T-cell (primary cell): ENCODE results near the gene PSORS1C1. TPM values are rescaled to one million over a fixed set of nuclear protein-coding genes. Genes with fewer than 3 reads are reported as not detected.
"Not testable (repeated sequence)": the region's sequence is repeated elsewhere in the genome, so short reads cannot be mapped to it uniquely, and the experiment has no call there.

Experiments
- ATAC-seq, 4 experiments: fragments of 200-7000 bp in 3 of 4; fragments of 150-1000 bp in 1 of 4; cut with Tn5 transposase; replicated peaks in 1 of 4; 1 replicate in 3 of 4; 2 replicates in 1 of 4; pipeline ENCODE4 v1.10.0; 2021; ENCODE audit warnings: moderate library complexity in 3 of 4, mild to moderate bottlenecking in 2 of 4, moderate number of reproducible peaks in 1 of 4
- CTCF ChIA-PET, 2 donors: fragments of 300-600 bp; sonication (Branson Sonifier 250); formaldehyde crosslinking; loops; one replicate each; lab custom pipeline; 2022; ENCODE audit warnings: antibody characterized with exemption in 2 of 2; lab: Charles Lee
- POLR2A ChIA-PET, 2 donors: fragments of 300-600 bp; sonication (Branson Sonifier 250); formaldehyde crosslinking; loops; one replicate each; lab custom pipeline; 2022; ENCODE audit warnings: antibody characterized with exemption in 2 of 2; lab: Charles Lee
- DNase-seq, 35 experiments: peaks; one replicate each; pipeline versions ENCODE4 v3.0.0 to v3.0.0-alpha.2; 2013 to 2023
- H3K27ac ChIP-seq: one replicate; pipeline ENCODE4 v1.5.1; 2013; ENCODE audit warnings: low read length
- H3K27me3 ChIP-seq, 2 experiments: replicated peaks in 1 of 2; 1 replicate in 1 of 2; 2 replicates in 1 of 2; pipeline versions ENCODE4 v1.6.1 to v1.7.0; 2013; ENCODE audit warnings: low read length in 1 of 2, mixed read lengths in 1 of 2; ENCODE audit not compliant: control insufficient read depth in 2 of 2, insufficient read depth in 2 of 2; ENCODE audit errors: extremely low read depth in 1 of 2
- H3K36me3 ChIP-seq, 2 donors: 1 replicate in 1 of 2; 2 replicates in 1 of 2; pipeline versions ENCODE4 v1.6.1 to v1.7.0; 2013; ENCODE audit warnings: low read length in 1 of 2; ENCODE audit not compliant: control insufficient read depth in 2 of 2, insufficient read depth in 1 of 2; ENCODE audit errors: extremely low read depth in 1 of 2
- H3K4me1 ChIP-seq, 2 experiments: 1 replicate in 1 of 2; 2 replicates in 1 of 2; pipeline versions ENCODE4 v1.6.1 to v1.7.0; 2013; ENCODE audit warnings: low read length in 2 of 2, mixed read lengths in 1 of 2; ENCODE audit not compliant: insufficient read depth in 2 of 2, control insufficient read depth in 1 of 2; ENCODE audit errors: extremely low read depth in 1 of 2
- H3K4me3 ChIP-seq, 2 donors: 1 replicate in 1 of 2; 2 replicates in 1 of 2; pipeline versions ENCODE4 v1.5.1 to v1.7.0; 2013; ENCODE audit warnings: mild to moderate bottlenecking in 2 of 2, low read length in 1 of 2, moderate library complexity in 1 of 2; ENCODE audit not compliant: control insufficient read depth in 1 of 2; ENCODE audit errors: extremely low read depth in 1 of 2
- H3K9me3 ChIP-seq: 2 replicates; pipeline ENCODE4 v1.7.0; 2013
- H3K27ac Mint-ChIP-seq, 2 donors: one replicate each; pipeline ENCODE4 v1.8.0; 2020 to 2021; ENCODE audit warnings: mild to moderate bottlenecking in 2 of 2, mixed read lengths in 2 of 2
- H3K27me3 Mint-ChIP-seq, 2 donors: one replicate each; pipeline ENCODE4 v1.8.0; 2021 to 2022; ENCODE audit warnings: mixed read lengths in 2 of 2
- H3K36me3 Mint-ChIP-seq: one replicate; pipeline ENCODE4 v1.8.0; 2021; ENCODE audit warnings: mixed read lengths
- H3K4me1 Mint-ChIP-seq, 3 donors: one replicate each; pipeline ENCODE4 v1.8.0; 2020 to 2022; ENCODE audit warnings: mixed read lengths in 3 of 3, mild to moderate bottlenecking in 1 of 3
- H3K4me3 Mint-ChIP-seq, 3 donors: one replicate each; pipeline ENCODE4 v1.8.0; 2020 to 2022; ENCODE audit warnings: mild to moderate bottlenecking in 3 of 3, mixed read lengths in 3 of 3, moderate library complexity in 3 of 3
- H3K9me3 Mint-ChIP-seq, 3 donors: one replicate each; pipeline ENCODE4 v1.8.0; 2020 to 2022; ENCODE audit warnings: mixed read lengths in 3 of 3
- WGBS: methylation state at CpG from one replicate; pipeline ENCODE4 v1.1.5; 2013; ENCODE audit warnings: missing lambda C conversion rate; ENCODE audit not compliant: insufficient coverage; 5-methylcytosine and 5-hydroxymethylcytosine counted together
- total RNA-seq, 35 experiments: library from RNA in 6 of 35; stranded (reverse) in 6 of 35; fragments of 120-200 nt in 1 of 35; gene quantifications; one replicate each; pipeline versions ENCODE4 v1.2.1 to v1.2.4 and lab custom pipeline; 2013 to 2026

PSORS1C1 gene
- not detected for total RNA-seq
- not detected for total RNA-seq (2013)
- total RNA-seq (lab: John Stamatoyannopoulos, UW): 0 to 0.20 (median 0) reads per million in 29 experiments

GRCh38 chr6:31114541-31114878, at the start of gene PSORS1C1:
Gene PSORS1C1, plus strand, starts transcription at chr6:31114800. Its CDS starts 14,833 bp downstream, at chr6:31129633.
- no peak within 1 kb of the TSS for H3K4me3 Mint-ChIP-seq
- H3K36me3 Mint-ChIP-seq: no peaks in the 10 kb centered on the region
- ATAC-seq (no peak), DNase-seq (no peak)
- no peaks in the 10 kb centered on the region for H3K36me3 ChIP-seq
- H3K27ac Mint-ChIP-seq: peak within 1 kb of the TSS; percentile 33 to 55
- H3K27me3 Mint-ChIP-seq: peaks cover 7 to 33% of the 10 kb centered on the region in 2 donors
- CTCF ChIA-PET: interaction anchor here (0.7 to 1.7 kb wide), 2 partner anchors 27 to 911 kb away, joined by 5 to 6 read pairs; no protein-coding TSS in a partner anchor
- no peak within 1 kb of the TSS for H3K4me3 ChIP-seq
- H3K4me1 Mint-ChIP-seq: peaks cover 4 to 14% (median 5%) of the 10 kb centered on the region in 3 donors
- H3K9me3 Mint-ChIP-seq: no peaks in the 10 kb centered on the region
- 70% methylated on average over 1 of the region's 3 CpGs for WGBS
- no peaks in the 10 kb centered on the region for H3K9me3 ChIP-seq
- peaks cover 0 to 9% of the 10 kb centered on the region in 2 experiments for H3K4me1 ChIP-seq
- no peak within 1 kb of the TSS for H3K27ac ChIP-seq
- POLR2A ChIA-PET: no interaction called here
- peaks cover 0 to 57% of the 10 kb centered on the region in 2 experiments for H3K27me3 ChIP-seq

GRCh38 chr6:31065556-31065955, 49.0 kb upstream of the PSORS1C1 start:
- Mint-ChIP-seq H3K36me3 (no peaks in the 10 kb centered on the region), H3K9me3 (no peaks in the 10 kb centered on the region), H3K4me3 (no peak overlapping the region), H3K27me3 (peaks cover 2 to 4% of the 10 kb centered on the region in 2 donors), H3K27ac (no peak overlapping the region), H3K4me1 (peaks cover 0 to 2% (median 0%) of the 10 kb centered on the region in 3 donors)
- Histone ChIP-seq H3K9me3 (no peaks in the 10 kb centered on the region), H3K36me3 (no peaks in the 10 kb centered on the region), H3K27me3 (peaks cover 0 to 4% of the 10 kb centered on the region in 2 experiments), H3K27ac (no peak overlapping the region), H3K4me3 (no peak overlapping the region), H3K4me1 (peaks cover 0 to 2% of the 10 kb centered on the region in 2 experiments)
- ATAC-seq: no peak
- DNase-seq: no peak
- WGBS: 57% methylated on average over 1 of the region's 2 CpGs
- POLR2A ChIA-PET: no interaction called here
- CTCF ChIA-PET: no interaction called here

- H3K9me3 ChIP-seq, POLR2A ChIA-PET, H3K36me3 ChIP-seq, H3K4me3 Mint-ChIP-seq, DNase-seq, ATAC-seq, H3K4me1 Mint-ChIP-seq, H3K36me3 Mint-ChIP-seq, CTCF ChIA-PET, H3K27ac Mint-ChIP-seq, H3K27me3 ChIP-seq, H3K4me1 ChIP-seq, H3K9me3 Mint-ChIP-seq, H3K27me3 Mint-ChIP-seq, H3K4me3 ChIP-seq, H3K27ac ChIP-seq: not testable (repeated sequence)
- WGBS: 80% methylated on average over 1 of the region's 32 CpGs
These were observed 47.6 kb upstream of the PSORS1C1 start for GRCh38 chr6:31067028-31067427.

- not testable (repeated sequence) for H3K27me3 Mint-ChIP-seq, H3K4me3 ChIP-seq, H3K9me3 ChIP-seq, H3K36me3 Mint-ChIP-seq, H3K36me3 ChIP-seq, H3K27ac ChIP-seq, H3K9me3 Mint-ChIP-seq, H3K27ac Mint-ChIP-seq, ATAC-seq, H3K4me3 Mint-ChIP-seq, DNase-seq, H3K4me1 ChIP-seq, H3K4me1 Mint-ChIP-seq, H3K27me3 ChIP-seq
- CTCF ChIA-PET: interaction anchor here in 1 of 2 donors (1.1 kb wide), 1 partner anchor 12 kb away, joined by 3 read pairs; no protein-coding TSS in a partner anchor
- 96% methylated on average over 3 of the region's 11 CpGs for WGBS
- POLR2A ChIA-PET: interaction anchor here in 1 of 2 donors (0.7 kb wide), 1 partner anchor 538 kb away, joined by 3 read pairs; no protein-coding TSS in a partner anchor
These were observed 46.5 kb upstream of the PSORS1C1 start for GRCh38 chr6:31067891-31068668.

- ATAC-seq: peak; percentile 73 to 91 (median 87)
- POLR2A ChIA-PET: interaction anchor here in 1 of 2 donors (0.7 kb wide), 1 partner anchor 539 kb away, joined by 3 read pairs; no protein-coding TSS in a partner anchor
- H3K36me3 Mint-ChIP-seq: no peaks in the 10 kb centered on the region
These were observed 45.8 kb upstream of the PSORS1C1 start for GRCh38 chr6:31068669-31069340.

GRCh38 chr6:31070711-31071197, 43.8 kb upstream of the PSORS1C1 start:
- ChIA-PET CTCF (interaction anchor here in 1 of 2 donors (0.9 to 1.2 kb wide), 2 partner anchors 9 to 243 kb away, joined by 3 to 4 read pairs; no protein-coding TSS in a partner anchor), POLR2A (no interaction called here)
- ATAC-seq (no peak), DNase-seq (no peak)
- H3K27ac ChIP-seq: no peak overlapping the region
- H3K36me3 ChIP-seq: no peaks in the 10 kb centered on the region
- no peak overlapping the region for H3K4me3 ChIP-seq
- Mint-ChIP-seq H3K4me1 (peaks cover 0 to 2% (median 0%) of the 10 kb centered on the region in 3 donors), H3K27ac (no peak overlapping the region), H3K9me3 (no peaks in the 10 kb centered on the region), H3K27me3 (peaks cover 0 to 2% of the 10 kb centered on the region in 2 donors), H3K4me3 (no peak overlapping the region), H3K36me3 (no peaks in the 10 kb centered on the region)
- H3K4me1 ChIP-seq: peaks cover 0 to 2% of the 10 kb centered on the region in 2 experiments
- no peaks in the 10 kb centered on the region for H3K9me3 ChIP-seq
- peaks cover 0 to 3% of the 10 kb centered on the region in 2 experiments for H3K27me3 ChIP-seq
- 35% methylated on average over 2 of the region's 6 CpGs for WGBS

More at GRCh38 chr6:31068669-31069340, 45.8 kb upstream of the PSORS1C1 start:
- Histone ChIP-seq H3K9me3 (no peaks in the 10 kb centered on the region), H3K27me3 (peaks cover 0 to 3% of the 10 kb centered on the region in 2 experiments), H3K36me3 (no peaks in the 10 kb centered on the region), H3K4me3 (no peak overlapping the region), H3K4me1 (peaks cover 0 to 2% of the 10 kb centered on the region in 2 experiments), H3K27ac (no peak overlapping the region)
- Mint-ChIP-seq H3K4me1 (peaks cover 0 to 2% (median 0%) of the 10 kb centered on the region in 3 donors), H3K27ac (no peak overlapping the region), H3K27me3 (peaks cover 0 to 2% of the 10 kb centered on the region in 2 donors), H3K4me3 (no peak overlapping the region), H3K9me3 (no peaks in the 10 kb centered on the region)
- peak in 34 of 35 experiments; percentile 25 to 83 (median 62) for DNase-seq
- 25% methylated on average over 4 of the region's 13 CpGs for WGBS
- CTCF ChIA-PET: interaction anchor here in 1 of 2 donors (1.1 to 1.4 kb wide), 2 partner anchors 11 to 155 kb away, joined by 3 read pairs; partner anchors contain the start of gene VARS2
